HCEC 1CT (cell line): Measurements from ENCODE around the gene EFEMP1.

ENCODE experiments used
- DNase-seq: peaks from one replicate; pipeline ENCODE4 v3.0.0-alpha.2; 2017

EFEMP1 gene, protein sequence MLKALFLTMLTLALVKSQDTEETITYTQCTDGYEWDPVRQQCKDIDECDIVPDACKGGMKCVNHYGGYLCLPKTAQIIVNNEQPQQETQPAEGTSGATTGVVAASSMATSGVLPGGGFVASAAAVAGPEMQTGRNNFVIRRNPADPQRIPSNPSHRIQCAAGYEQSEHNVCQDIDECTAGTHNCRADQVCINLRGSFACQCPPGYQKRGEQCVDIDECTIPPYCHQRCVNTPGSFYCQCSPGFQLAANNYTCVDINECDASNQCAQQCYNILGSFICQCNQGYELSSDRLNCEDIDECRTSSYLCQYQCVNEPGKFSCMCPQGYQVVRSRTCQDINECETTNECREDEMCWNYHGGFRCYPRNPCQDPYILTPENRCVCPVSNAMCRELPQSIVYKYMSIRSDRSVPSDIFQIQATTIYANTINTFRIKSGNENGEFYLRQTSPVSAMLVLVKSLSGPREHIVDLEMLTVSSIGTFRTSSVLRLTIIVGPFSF

GRCh38 chr2:55923091-55923981, at the start of gene EFEMP1:
TSS of gene EFEMP1 (minus strand) at chr2:55923782. CDS start at chr2:55922440, 1,342 bp downstream.
- DNase-seq = peak; percentile 37

DNA sequence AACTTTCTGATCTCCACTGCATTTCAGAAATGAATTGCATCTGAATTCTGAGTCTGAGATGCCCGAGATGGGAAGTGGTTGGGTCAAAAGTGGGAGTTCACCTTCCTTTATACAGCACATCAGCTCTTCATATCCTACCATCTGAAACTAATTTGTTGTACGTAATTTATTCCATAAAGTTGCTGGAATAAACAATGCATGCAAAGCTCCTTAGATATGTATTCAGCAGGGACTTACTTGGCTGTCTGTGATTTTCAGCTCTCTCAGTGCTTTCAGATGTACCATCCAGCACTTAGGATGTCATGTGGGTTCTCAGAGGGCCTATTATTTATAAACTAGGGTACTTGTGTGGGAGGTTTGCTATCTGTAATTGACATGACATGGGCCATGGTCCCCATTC, 46.9 kb upstream of the EFEMP1 start:
- no peak for DNase-seq

- no peak for DNase-seq
These were observed 45.4 kb upstream of the EFEMP1 start for GRCh38 chr2:55968941-55969340.

DNA sequence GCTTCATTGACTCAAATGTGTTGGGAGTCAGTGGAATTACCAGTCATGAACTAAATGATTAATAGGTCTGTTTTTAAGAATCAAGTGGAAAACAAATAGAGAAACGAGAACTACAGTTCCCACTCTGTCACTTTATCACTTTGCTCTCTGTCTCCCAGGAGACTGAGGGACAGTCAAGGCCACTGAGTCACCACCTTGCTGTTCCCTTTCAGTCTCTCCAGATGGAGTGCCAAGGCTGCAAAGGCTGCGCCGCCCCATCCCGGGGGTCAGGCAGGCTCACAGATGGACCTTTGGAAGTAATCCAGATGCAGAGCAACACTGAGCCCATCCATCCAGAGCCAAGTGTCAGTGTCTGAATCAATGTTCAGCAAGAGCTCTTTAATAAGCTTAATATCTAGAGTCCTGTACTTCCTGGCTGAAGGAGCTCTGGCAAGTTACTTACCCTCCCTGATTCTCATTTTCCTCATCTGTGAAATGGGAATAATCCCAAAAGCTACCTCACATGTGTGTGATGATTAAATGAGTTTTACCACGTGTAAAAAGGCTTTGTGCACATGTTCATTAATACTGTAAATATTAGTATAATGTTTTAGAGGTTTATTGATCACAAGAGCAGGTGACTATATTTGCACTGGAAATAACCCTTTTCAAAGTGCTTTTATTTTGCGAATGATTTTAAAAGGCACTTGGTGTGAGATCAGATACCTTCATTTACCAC, 43.0 kb upstream of the EFEMP1 start:
- no peak for DNase-seq

DNA sequence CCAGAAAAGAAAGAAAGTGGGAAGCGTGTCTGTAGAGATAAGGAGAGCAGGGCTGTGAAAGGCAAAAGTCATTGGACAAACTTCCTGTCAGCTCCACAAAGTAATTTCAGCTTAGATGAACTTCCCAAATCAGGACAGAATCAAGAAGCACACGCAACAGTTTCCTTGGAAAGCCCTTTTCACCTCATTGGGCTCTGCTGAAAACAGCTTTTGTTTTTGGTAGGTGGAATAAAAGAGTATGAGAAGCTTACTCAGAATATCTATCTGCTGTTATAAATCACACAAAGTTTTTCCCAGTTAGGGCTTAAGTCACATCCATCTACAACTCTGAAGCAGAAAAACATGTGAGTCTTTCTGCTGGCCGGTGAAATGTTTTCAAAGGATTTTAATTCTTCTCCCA, 42.4 kb upstream of the EFEMP1 start:
- no peak for DNase-seq

DNA sequence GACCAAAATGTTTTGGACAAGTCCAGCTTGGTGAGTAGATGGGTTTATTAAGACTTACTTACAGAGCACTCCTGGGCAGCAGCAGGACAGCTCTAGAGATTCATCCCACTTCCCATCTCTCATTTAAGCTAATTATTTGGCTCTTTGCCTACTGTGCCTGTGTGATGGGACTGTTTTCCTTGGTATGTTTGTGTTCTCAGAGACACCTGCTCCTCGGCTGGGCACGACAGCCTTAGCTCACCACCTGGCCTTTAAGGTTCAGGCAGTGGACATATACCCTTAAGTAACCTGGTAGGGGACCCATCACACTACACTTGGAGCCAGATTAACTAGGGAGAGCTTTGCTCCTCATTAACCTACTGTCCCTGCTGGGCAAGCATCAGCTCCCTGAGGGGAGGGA, 41.7 kb upstream of the EFEMP1 start:
- DNase-seq = no peak

DNA sequence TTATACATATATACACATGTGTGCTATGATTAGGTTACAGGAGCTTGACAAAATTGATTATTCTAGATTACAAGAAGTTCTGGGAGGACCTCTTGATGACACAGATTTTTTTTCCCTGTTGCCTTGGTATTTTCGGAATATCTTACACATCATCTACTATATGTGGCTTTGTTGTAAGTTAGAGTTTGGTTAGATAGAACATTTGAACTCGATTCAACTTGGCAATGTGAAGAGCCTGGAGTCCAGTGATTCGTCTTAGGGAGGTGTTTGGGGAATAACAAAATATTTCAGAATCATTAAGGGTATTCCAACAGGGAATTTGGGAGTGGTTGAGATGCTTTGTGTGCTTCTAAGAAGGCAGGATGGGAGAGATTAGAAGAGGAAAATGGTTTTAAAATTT, 39.3 kb upstream of the EFEMP1 start:
- DNase-seq = no peak

DNA sequence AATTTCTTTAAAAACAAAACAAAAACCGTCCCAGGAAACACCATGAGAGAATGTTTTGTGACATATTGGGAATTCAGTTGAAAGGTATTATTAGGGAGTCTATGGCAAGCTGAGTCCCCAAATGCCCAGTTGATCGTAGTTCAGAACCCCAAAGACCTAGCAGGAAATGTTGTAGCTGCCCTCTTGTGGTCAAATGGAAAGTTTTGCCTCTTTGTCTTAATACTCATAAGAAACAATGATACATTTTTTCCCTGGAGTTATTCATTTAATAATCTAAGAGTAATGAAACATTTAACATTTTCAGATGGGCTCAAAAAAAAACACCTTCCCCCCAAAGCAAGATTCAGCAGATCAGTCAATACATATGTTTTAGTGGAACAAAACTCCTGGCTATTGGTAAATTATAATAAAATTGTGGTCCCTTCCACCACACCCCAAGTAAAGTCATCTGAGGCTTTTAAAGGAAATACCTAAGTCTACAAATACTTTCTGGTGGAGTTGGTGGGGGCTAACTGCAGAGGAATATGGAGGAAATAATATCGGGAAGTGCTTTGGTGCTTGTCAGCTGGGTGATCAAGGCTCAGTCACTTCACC, 37.8 kb upstream of the EFEMP1 start:
- peak; percentile 61 for DNase-seq

DNA sequence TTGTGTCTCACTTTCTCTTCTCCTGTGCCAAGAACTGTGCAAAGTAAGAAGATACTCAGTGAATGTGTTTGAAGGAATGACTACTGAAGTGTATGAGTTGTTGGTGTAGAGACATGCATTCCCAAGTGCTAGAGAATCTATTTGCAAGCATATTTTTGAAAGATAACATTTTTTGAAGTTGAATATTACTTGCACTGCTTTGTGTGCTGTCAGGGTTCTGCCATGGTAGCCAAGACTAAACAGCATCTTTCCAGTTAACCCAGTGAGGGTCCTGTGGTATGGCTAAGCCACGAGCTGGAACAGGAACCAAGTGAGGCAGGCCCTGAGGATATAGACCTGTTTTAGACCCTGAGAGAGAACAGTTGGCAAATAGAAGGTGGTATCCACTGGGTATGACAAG, 35.2 kb upstream of the EFEMP1 start:
- DNase-seq = no peak

DNA sequence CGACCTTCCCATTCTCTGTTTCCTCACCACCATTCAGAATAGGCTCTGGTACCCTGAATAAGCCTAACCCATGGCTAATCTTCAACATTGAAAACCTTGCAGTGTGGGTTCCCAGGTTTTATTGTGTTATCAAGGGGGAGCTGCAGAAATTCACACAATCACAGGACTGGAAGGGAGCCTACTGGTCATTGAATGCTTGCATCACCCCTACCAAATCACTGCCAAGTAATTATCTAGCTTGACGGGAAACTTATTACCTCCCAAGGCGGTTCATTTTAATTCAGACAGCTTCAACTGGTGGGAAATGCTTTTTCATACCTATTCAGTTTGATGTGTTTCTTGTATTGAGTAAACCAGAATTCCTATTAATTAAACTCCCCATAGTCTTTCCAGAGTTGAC, 33.6 kb upstream of the EFEMP1 start:
- DNase-seq = no peak

- peak; percentile 70 for DNase-seq
These were observed 30.9 kb upstream of the EFEMP1 start for GRCh38 chr2:55954306-55955035.

- no peak for DNase-seq
These were observed 28.8 kb upstream of the EFEMP1 start for GRCh38 chr2:55952415-55952814.

GRCh38 chr2:55951533-55951932, 28.0 kb upstream of the EFEMP1 start:
- no peak for DNase-seq

- no peak for DNase-seq
These were observed 26.0 kb upstream of the EFEMP1 start for GRCh38 chr2:55949613-55950012.

- DNase-seq = no peak
These were observed 25.6 kb upstream of the EFEMP1 start for GRCh38 chr2:55949211-55949610.

- no peak for DNase-seq
These were observed 24.8 kb upstream of the EFEMP1 start for GRCh38 chr2:55948176-55948923.

GRCh38 chr2:55947752-55948151, 24.2 kb upstream of the EFEMP1 start:
- no peak for DNase-seq

DNA sequence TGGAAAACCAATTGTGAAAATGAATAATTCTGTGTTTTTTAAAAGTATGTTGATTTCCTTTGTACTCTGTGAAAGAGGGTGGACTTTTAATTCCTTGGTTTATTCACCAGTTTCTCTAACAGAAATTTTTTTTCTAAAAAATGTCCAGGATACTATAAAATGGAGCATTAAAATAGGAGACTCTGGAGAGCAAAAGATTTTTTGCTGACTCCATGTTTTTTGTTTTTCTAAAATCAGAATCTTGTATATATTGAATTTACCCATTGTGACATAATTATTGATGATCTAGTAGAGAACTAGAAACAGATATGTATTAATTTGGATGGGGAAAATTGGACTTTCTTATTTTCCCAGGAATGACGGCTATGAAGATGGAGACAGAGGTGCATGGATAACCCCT, 23.2 kb upstream of the EFEMP1 start:
- DNase-seq = no peak

DNA sequence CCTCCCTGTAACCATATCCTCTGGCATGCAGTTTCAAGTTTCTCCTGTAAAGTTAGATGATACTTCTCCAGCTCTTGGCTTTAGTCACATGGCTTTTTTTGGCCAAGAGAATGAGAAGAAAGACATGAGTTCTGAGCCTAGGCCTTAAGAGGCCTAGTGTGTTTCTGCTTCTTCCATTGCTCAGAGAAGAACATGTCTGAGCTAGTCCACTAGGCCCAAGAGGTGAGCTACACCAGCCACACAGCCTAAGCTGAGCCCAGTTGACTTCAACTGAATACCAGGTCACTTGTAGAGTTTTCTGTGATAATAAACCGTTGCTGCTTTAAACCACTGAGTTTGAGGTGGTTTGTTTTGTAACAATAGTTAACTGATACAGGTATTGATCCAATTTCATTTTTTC, 19.9 kb upstream of the EFEMP1 start:
- DNase-seq = no peak

DNA sequence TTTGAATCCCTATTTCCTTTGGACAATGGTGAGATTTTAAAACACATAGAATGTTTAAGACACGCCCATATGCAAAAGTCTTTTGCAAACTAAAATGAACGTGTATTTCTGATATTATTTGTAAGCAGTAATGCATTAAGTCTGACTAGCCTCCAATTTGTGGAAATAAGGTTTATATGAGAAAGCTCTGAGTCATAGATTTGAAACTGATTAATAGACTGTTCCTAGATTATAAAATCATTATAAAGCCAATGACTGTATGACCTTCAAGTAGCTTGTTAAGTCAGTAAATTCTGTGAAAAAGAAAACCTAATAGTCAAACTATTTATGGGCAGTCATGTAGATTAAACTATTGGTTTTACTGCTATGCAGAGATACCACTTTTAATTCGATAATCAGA, 12.8 kb upstream of the EFEMP1 start:
- DNase-seq = peak; percentile 16

- DNase-seq = no peak
These were observed 10.8 kb upstream of the EFEMP1 start for GRCh38 chr2:55934337-55934736.
